Measurements from ENCODE around the gene NEK9.

NEK9 gene

DNA sequence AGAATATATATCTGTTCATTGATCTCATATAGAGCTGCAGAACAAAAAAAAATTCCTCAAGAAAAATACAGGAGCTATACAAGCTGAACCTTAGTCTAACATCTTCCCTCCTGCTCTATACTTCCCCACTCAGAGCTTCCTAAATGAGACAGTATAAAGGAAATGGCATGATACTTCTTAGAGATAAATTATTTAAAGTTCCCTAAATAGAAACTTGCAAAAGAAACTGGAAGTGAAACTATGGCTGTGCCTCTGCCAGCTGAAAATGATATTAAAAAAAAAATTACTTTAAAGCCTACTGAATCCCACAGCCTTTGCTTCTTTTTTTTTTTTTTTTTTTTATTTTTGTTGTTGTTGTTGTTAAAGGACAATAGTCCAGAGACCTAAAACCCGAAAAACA is 11.6 kb upstream of the NEK9 start:
- H2AFZ ChIP-seq (ENCODE audit: low read length), result no peak overlapping the region
- no CpG with 5 or more reads among the region's 1 CpG for WGBS, 2 donors (ENCODE audit: extremely low coverage in 2 of 2, insufficient read length in 2 of 2, insufficient replicate concordance in 1 of 2)
- no peak overlapping the region for H2BK5ac ChIP-seq (ENCODE audit: low read length)
- no peak overlapping the region for H3K4me2 ChIP-seq (ENCODE audit: insufficient read depth, low read length, poor library complexity, severe bottlenecking)
- no peak overlapping the region for H2BK15ac ChIP-seq (ENCODE audit: low read length)
- H3K4me1 ChIP-seq (ENCODE audit: control insufficient read depth in 2 of 2, insufficient read depth in 1 of 2, low read depth in 1 of 2, low read length in 2 of 2), result no peaks in the 10 kb centered on the region
- H3K23ac ChIP-seq (ENCODE audit: low read depth, low read length, poor library complexity), result no peak overlapping the region
- no peak for DNase-seq (ENCODE audit: low spot score)
- H3K79me1 ChIP-seq (ENCODE audit: low read depth, low read length), result no peaks in the 10 kb centered on the region
- peaks cover 4 to 8% of the 10 kb centered on the region in 2 donors for H3K9me3 ChIP-seq (replicated peaks in 1 of 2; ENCODE audit: control insufficient read depth in 2 of 2, insufficient read depth in 1 of 2, low read depth in 1 of 2, low read length in 2 of 2)
- H3K14ac ChIP-seq (ENCODE audit: low read length), result no peak overlapping the region
- H3K4ac ChIP-seq (ENCODE audit: low read length), result no peak overlapping the region
- no peak overlapping the region for H3K27ac ChIP-seq (replicated peaks; ENCODE audit: low read length)
- H3K27me3 ChIP-seq (ENCODE audit: control insufficient read depth in 3 of 3, insufficient read depth in 3 of 3, low read depth in 1 of 3, low read length in 3 of 3), result no peaks in the 10 kb centered on the region
- H3K9ac ChIP-seq (ENCODE audit: low read depth, low read length, poor library complexity), result no peak overlapping the region
- H3K4me3 ChIP-seq (ENCODE audit: low read length in 2 of 2), result no peak overlapping the region
- H2BK12ac ChIP-seq (ENCODE audit: low read length), result no peak overlapping the region
- H3K36me3 ChIP-seq (replicated peaks in 1 of 2; ENCODE audit: control insufficient read depth in 2 of 2, insufficient read depth in 2 of 2, low read length in 2 of 2), result peaks cover 15 to 35% of the 10 kb centered on the region in 2 donors
- H2BK120ac ChIP-seq (ENCODE audit: low read depth, low read length), result no peak overlapping the region
- no peak overlapping the region for H3K18ac ChIP-seq (ENCODE audit: low read length)
- no peak overlapping the region for H4K91ac ChIP-seq (ENCODE audit: low read depth, low read length, poor library complexity)
- no peak overlapping the region for H2AK5ac ChIP-seq (ENCODE audit: low read depth, low read length)
- H4K8ac ChIP-seq (ENCODE audit: low read depth, low read length), result no peak overlapping the region

DNA sequence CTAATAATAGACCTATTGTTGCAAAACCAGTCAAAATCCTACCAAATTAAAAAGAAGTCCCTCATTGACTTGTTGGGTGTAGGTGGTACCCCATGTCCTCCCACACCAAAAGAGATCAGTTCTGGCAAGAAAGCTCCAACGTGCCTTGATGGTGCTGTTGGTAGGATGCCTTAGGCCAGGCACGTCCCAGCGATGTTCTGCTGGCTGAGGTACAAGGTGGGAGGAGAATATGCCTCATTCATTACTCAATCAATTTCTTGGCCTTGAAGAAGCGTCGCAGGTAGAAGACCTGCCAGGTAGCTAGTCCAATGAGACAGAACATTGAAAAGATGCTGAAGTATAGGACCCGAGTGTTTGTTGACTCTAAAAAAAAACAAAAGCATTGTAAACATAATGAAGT is 7.8 kb upstream of the NEK9 start:
- no peak overlapping the region for H2BK12ac ChIP-seq (ENCODE audit: low read length)
- no peak overlapping the region for H3K4me2 ChIP-seq (ENCODE audit: insufficient read depth, low read length, poor library complexity, severe bottlenecking)
- H4K91ac ChIP-seq (ENCODE audit: low read depth, low read length, poor library complexity), result no peak overlapping the region
- no peak overlapping the region for H3K18ac ChIP-seq (ENCODE audit: low read length)
- no peaks in the 10 kb centered on the region for H3K79me1 ChIP-seq (ENCODE audit: low read depth, low read length)
- H3K27ac ChIP-seq (replicated peaks; ENCODE audit: low read length), result no peak overlapping the region
- H3K27me3 ChIP-seq (ENCODE audit: control insufficient read depth in 3 of 3, insufficient read depth in 3 of 3, low read depth in 1 of 3, low read length in 3 of 3), result no peaks in the 10 kb centered on the region
- no peak overlapping the region for H2AFZ ChIP-seq (ENCODE audit: low read length)
- no peaks in the 10 kb centered on the region for H3K4me1 ChIP-seq (ENCODE audit: control insufficient read depth in 2 of 2, insufficient read depth in 1 of 2, low read depth in 1 of 2, low read length in 2 of 2)
- H2BK15ac ChIP-seq (ENCODE audit: low read length), result no peak overlapping the region
- DNase-seq (ENCODE audit: low spot score), result no peak
- H3K9ac ChIP-seq (ENCODE audit: low read depth, low read length, poor library complexity), result no peak overlapping the region
- peaks cover 4 to 12% of the 10 kb centered on the region in 2 donors for H3K9me3 ChIP-seq (replicated peaks in 1 of 2; ENCODE audit: control insufficient read depth in 2 of 2, insufficient read depth in 1 of 2, low read depth in 1 of 2, low read length in 2 of 2)
- no peak overlapping the region for H3K14ac ChIP-seq (ENCODE audit: low read length)
- H3K36me3 ChIP-seq (replicated peaks in 1 of 2; ENCODE audit: control insufficient read depth in 2 of 2, insufficient read depth in 2 of 2, low read length in 2 of 2), result peaks cover 17 to 51% of the 10 kb centered on the region in 2 donors
- no peak overlapping the region for H3K4ac ChIP-seq (ENCODE audit: low read length)
- no CpG with 5 or more reads among the region's 6 CpGs for WGBS, 2 donors (ENCODE audit: extremely low coverage in 2 of 2, insufficient read length in 2 of 2, insufficient replicate concordance in 1 of 2)
- no peak overlapping the region for H2BK5ac ChIP-seq (ENCODE audit: low read length)
- H2AK5ac ChIP-seq (ENCODE audit: low read depth, low read length), result no peak overlapping the region
- no peak overlapping the region for H4K8ac ChIP-seq (ENCODE audit: low read depth, low read length)
- H3K23ac ChIP-seq (ENCODE audit: low read depth, low read length, poor library complexity), result no peak overlapping the region
- H3K4me3 ChIP-seq (ENCODE audit: low read length in 2 of 2), result peak overlapping the region in 1 of 2 donors; percentile 23
- no peak overlapping the region for H2BK120ac ChIP-seq (ENCODE audit: low read depth, low read length)

DNA sequence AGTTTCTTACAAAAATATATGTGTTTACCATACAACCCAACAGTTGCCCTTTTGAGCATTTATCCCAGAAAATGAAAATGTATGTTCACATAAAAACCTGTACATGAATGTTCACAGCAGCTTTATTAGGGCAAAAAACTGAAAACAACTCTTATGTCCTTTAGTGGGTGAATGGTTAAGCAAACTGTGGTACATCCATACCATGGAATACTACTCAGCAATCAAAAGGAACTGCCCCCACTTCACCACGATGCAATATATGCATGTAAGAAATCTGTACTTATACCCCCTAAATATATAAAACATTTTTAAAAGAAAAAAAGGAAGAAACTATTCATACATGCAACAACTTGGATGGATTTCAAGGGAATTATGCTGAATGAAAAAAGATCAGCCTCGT is 6.7 kb upstream of the NEK9 start:
- Histone ChIP-seq H2AFZ (ENCODE audit: low read length) (no peak overlapping the region), H3K4me2 (ENCODE audit: insufficient read depth, low read length, poor library complexity, severe bottlenecking) (no peak overlapping the region), H2BK12ac (ENCODE audit: low read length) (no peak overlapping the region), H3K4ac (ENCODE audit: low read length) (no peak overlapping the region), H3K4me1 (ENCODE audit: control insufficient read depth in 2 of 2, insufficient read depth in 1 of 2, low read depth in 1 of 2, low read length in 2 of 2) (no peaks in the 10 kb centered on the region), H4K8ac (ENCODE audit: low read depth, low read length) (no peak overlapping the region), H3K27me3 (ENCODE audit: control insufficient read depth in 3 of 3, insufficient read depth in 3 of 3, low read depth in 1 of 3, low read length in 3 of 3) (no peaks in the 10 kb centered on the region), H3K27ac (replicated peaks; ENCODE audit: low read length) (no peak overlapping the region), H3K9ac (ENCODE audit: low read depth, low read length, poor library complexity) (no peak overlapping the region), H3K79me1 (ENCODE audit: low read depth, low read length) (no peaks in the 10 kb centered on the region), H2BK120ac (ENCODE audit: low read depth, low read length) (no peak overlapping the region), H3K9me3 (replicated peaks in 1 of 2; ENCODE audit: control insufficient read depth in 2 of 2, insufficient read depth in 1 of 2, low read depth in 1 of 2, low read length in 2 of 2) (peaks cover 4 to 12% of the 10 kb centered on the region in 2 donors), H2BK5ac (ENCODE audit: low read length) (no peak overlapping the region), H4K91ac (ENCODE audit: low read depth, low read length, poor library complexity) (no peak overlapping the region), H2BK15ac (ENCODE audit: low read length) (no peak overlapping the region), H3K36me3 (replicated peaks in 1 of 2; ENCODE audit: control insufficient read depth in 2 of 2, insufficient read depth in 2 of 2, low read length in 2 of 2) (peaks cover 17 to 49% of the 10 kb centered on the region in 2 donors), H2AK5ac (ENCODE audit: low read depth, low read length) (no peak overlapping the region), H3K4me3 (ENCODE audit: low read length in 2 of 2) (no peak overlapping the region), H3K23ac (ENCODE audit: low read depth, low read length, poor library complexity) (no peak overlapping the region), H3K14ac (ENCODE audit: low read length) (no peak overlapping the region), H3K18ac (ENCODE audit: low read length) (no peak overlapping the region)
- DNase-seq (ENCODE audit: low spot score), result no peak
- WGBS, 2 donors (ENCODE audit: extremely low coverage in 2 of 2, insufficient read length in 2 of 2, insufficient replicate concordance in 1 of 2), result no CpG with 5 or more reads among the region's 2 CpGs

DNA sequence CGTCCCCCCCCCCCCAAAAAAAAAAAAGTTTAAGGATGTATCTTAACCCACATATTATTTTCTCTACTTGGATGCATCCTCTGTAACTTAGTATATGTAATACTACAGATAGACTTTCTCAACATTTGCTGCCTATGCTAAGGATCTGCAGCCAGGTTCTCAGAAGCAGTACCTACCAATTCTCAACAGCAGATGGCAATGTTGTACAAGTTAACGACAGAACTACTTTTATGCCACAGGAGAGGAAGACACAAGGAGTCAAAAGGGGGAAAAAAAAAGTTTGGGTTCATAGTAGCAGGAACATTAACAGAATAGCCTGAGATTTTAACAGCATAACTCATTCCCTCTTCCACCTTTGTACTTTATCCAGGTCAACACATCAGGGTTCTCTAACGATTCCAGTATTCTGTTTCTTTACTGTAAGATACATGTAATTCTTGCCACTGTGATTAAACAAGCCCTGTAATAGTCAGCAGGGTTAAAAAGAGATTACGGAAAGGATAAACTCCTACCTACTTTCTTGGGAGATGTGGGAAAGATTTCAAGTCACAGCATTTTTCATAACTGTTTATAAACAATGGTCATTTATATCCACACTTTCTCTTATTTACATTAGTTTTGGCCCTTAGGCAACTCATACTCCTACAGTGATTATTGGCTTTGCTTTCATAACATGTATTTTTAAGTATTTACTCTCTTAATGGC is 5.7 kb upstream of the NEK9 start:
- Histone ChIP-seq H3K79me1 (ENCODE audit: low read depth, low read length) (no peaks in the 10 kb centered on the region), H4K8ac (ENCODE audit: low read depth, low read length) (no peak overlapping the region), H2BK15ac (ENCODE audit: low read length) (no peak overlapping the region), H3K4me3 (ENCODE audit: low read length in 2 of 2) (no peak overlapping the region), H4K91ac (ENCODE audit: low read depth, low read length, poor library complexity) (no peak overlapping the region), H3K27ac (replicated peaks; ENCODE audit: low read length) (no peak overlapping the region), H3K36me3 (replicated peaks in 1 of 2; ENCODE audit: control insufficient read depth in 2 of 2, insufficient read depth in 2 of 2, low read length in 2 of 2) (peaks cover 17 to 55% of the 10 kb centered on the region in 2 donors), H3K4me2 (ENCODE audit: insufficient read depth, low read length, poor library complexity, severe bottlenecking) (no peak overlapping the region), H2BK12ac (ENCODE audit: low read length) (no peak overlapping the region), H3K27me3 (ENCODE audit: control insufficient read depth in 3 of 3, insufficient read depth in 3 of 3, low read depth in 1 of 3, low read length in 3 of 3) (no peaks in the 10 kb centered on the region), H3K9me3 (replicated peaks in 1 of 2; ENCODE audit: control insufficient read depth in 2 of 2, insufficient read depth in 1 of 2, low read depth in 1 of 2, low read length in 2 of 2) (peaks cover 4 to 12% of the 10 kb centered on the region in 2 donors), H3K14ac (ENCODE audit: low read length) (no peak overlapping the region), H2BK120ac (ENCODE audit: low read depth, low read length) (no peak overlapping the region), H2AFZ (ENCODE audit: low read length) (no peak overlapping the region), H3K18ac (ENCODE audit: low read length) (no peak overlapping the region), H3K4me1 (ENCODE audit: control insufficient read depth in 2 of 2, insufficient read depth in 1 of 2, low read depth in 1 of 2, low read length in 2 of 2) (peaks cover 0 to 3% of the 10 kb centered on the region in 2 donors), H2AK5ac (ENCODE audit: low read depth, low read length) (no peak overlapping the region), H3K9ac (ENCODE audit: low read depth, low read length, poor library complexity) (no peak overlapping the region), H2BK5ac (ENCODE audit: low read length) (no peak overlapping the region), H3K4ac (ENCODE audit: low read length) (no peak overlapping the region), H3K23ac (ENCODE audit: low read depth, low read length, poor library complexity) (no peak overlapping the region)
- no CpG with 5 or more reads among the region's 4 CpGs for WGBS, 2 donors (ENCODE audit: extremely low coverage in 2 of 2, insufficient read length in 2 of 2, insufficient replicate concordance in 1 of 2)
- peak; percentile 75 for DNase-seq (ENCODE audit: low spot score)

Data from neuronal stem cell (in vitro differentiated cells).